Lower leg skin (tissue), 3 donors: ENCODE data around the gene UNC5C.

Experiments used
- POLR2A ChIP-seq, 2 donors: fragments of 450-650 bp; IDR thresholded peaks; one replicate each; pipeline ENCODE4 v1.6.1; 2016 to 2017; ENCODE audit warnings: antibody characterized with exemption in 2 of 2, mild to moderate bottlenecking in 1 of 2, moderate library complexity in 1 of 2
- TF ChIP-seq, protein P1 (sequence below), 3 donors: fragments of 450-650 bp; IDR thresholded peaks; one replicate each; pipeline ENCODE4 v1.5.1; 2016; ENCODE audit warnings: antibody characterized with exemption in 3 of 3, mild to moderate bottlenecking in 3 of 3, moderate library complexity in 2 of 3

DNA sequence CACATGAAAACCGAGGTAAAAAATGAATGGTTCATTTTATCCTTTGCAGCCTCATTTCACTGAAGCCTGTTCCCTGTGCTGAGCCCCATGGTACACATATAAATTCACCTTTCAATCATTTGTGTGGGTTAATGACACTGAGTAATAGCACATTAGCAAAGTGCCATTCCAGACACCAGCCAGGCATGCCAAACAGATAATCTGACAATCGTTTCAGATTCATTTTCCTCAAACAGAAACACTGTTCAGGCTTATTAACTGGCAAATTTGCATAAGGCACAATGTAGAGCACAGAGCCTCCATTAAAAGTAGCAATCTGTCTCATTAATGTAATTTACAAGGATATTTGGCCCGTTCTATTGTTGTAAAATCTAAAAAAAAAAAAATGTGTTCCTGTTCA, 76.2 kb downstream of the UNC5C start:
- TF ChIP-seq, protein P1, sequence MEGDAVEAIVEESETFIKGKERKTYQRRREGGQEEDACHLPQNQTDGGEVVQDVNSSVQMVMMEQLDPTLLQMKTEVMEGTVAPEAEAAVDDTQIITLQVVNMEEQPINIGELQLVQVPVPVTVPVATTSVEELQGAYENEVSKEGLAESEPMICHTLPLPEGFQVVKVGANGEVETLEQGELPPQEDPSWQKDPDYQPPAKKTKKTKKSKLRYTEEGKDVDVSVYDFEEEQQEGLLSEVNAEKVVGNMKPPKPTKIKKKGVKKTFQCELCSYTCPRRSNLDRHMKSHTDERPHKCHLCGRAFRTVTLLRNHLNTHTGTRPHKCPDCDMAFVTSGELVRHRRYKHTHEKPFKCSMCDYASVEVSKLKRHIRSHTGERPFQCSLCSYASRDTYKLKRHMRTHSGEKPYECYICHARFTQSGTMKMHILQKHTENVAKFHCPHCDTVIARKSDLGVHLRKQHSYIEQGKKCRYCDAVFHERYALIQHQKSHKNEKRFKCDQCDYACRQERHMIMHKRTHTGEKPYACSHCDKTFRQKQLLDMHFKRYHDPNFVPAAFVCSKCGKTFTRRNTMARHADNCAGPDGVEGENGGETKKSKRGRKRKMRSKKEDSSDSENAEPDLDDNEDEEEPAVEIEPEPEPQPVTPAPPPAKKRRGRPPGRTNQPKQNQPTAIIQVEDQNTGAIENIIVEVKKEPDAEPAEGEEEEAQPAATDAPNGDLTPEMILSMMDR (IDR thresholded peaks at IDR 0.05): no peak
- no peak for TF ChIP-seq POLR2A (IDR thresholded peaks at IDR 0.05)
